Measurements from ENCODE around the gene EHMT1.

Gene EHMT1

DNA sequence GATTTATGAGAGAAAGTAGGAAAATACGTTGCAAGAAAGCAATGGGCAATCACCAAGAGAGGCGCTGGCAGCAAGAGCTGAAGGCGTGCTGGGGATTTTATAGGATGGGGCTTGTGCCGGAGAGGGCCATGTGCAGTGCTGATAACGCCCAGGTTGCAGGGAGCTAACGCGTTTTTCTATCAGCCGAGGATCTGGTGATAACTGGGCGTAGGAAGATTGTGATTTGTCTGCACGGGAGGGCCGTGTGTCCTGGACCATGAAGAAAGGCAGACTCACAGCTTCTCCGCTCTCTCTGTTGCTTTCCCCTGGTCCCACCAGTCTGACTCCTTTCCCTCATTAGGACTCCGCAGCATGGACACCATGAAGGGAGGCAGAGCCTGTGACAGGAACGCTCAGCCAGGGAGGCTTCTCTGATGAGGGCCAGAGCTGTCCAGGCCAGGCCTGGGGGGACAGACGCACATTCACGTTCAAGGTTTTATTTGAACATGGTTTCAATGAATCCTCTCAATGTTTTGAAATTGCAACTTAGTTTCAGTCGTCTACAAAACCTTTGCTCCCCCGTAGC is 246.9 kb downstream of the EHMT1 start:
- no peak overlapping the region for H3K4me3 ChIP-seq (ENCODE audit: low read length)
- H3F3A ChIP-seq (ENCODE audit: insufficient read depth, low read length) = no peaks in the 10 kb centered on the region
- H3K9ac ChIP-seq (ENCODE audit: low read length) = no peak overlapping the region
- peaks cover 56% of the 10 kb centered on the region for H3K27me3 ChIP-seq (replicated peaks; ENCODE audit: insufficient read depth, low read length)
- H3K9me3 ChIP-seq (replicated peaks; ENCODE audit: insufficient read depth, low read length) = no peaks in the 10 kb centered on the region
- no peaks in the 10 kb centered on the region for H3K79me2 ChIP-seq (ENCODE audit: low read length)
- H2AFZ ChIP-seq (ENCODE audit: low read length) = no peak overlapping the region
- H3K4me1 ChIP-seq (ENCODE audit: low read length) = peaks cover 3% of the 10 kb centered on the region; the same call in 1 of the 2 replicates
- no peak for DNase-seq
- H3K9me2 ChIP-seq (replicated peaks; ENCODE audit: insufficient read depth, low read length) = no peaks in the 10 kb centered on the region
- no peaks in the 10 kb centered on the region for H4K20me1 ChIP-seq (ENCODE audit: insufficient read depth, low read length)
- H3K36me3 ChIP-seq (replicated peaks; ENCODE audit: insufficient read depth, low read length) = no peaks in the 10 kb centered on the region
- H3K27ac ChIP-seq (ENCODE audit: low read length) = no peak overlapping the region
- H3K4me2 ChIP-seq (ENCODE audit: low read depth, low read length) = no peak overlapping the region
- TF ChIP-seq EZH2 (optimal IDR thresholded peaks at IDR 0.05; ENCODE audit: low read depth, low read length) = no peak
- TF ChIP-seq EZH2phosphoT487 (IDR thresholded peaks at IDR 0.05; ENCODE audit: low read length) = no peak
- TF ChIP-seq, protein P1, sequence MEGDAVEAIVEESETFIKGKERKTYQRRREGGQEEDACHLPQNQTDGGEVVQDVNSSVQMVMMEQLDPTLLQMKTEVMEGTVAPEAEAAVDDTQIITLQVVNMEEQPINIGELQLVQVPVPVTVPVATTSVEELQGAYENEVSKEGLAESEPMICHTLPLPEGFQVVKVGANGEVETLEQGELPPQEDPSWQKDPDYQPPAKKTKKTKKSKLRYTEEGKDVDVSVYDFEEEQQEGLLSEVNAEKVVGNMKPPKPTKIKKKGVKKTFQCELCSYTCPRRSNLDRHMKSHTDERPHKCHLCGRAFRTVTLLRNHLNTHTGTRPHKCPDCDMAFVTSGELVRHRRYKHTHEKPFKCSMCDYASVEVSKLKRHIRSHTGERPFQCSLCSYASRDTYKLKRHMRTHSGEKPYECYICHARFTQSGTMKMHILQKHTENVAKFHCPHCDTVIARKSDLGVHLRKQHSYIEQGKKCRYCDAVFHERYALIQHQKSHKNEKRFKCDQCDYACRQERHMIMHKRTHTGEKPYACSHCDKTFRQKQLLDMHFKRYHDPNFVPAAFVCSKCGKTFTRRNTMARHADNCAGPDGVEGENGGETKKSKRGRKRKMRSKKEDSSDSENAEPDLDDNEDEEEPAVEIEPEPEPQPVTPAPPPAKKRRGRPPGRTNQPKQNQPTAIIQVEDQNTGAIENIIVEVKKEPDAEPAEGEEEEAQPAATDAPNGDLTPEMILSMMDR (IDR thresholded peaks at IDR 0.05; ENCODE audit: low read length) = no peak

DNA sequence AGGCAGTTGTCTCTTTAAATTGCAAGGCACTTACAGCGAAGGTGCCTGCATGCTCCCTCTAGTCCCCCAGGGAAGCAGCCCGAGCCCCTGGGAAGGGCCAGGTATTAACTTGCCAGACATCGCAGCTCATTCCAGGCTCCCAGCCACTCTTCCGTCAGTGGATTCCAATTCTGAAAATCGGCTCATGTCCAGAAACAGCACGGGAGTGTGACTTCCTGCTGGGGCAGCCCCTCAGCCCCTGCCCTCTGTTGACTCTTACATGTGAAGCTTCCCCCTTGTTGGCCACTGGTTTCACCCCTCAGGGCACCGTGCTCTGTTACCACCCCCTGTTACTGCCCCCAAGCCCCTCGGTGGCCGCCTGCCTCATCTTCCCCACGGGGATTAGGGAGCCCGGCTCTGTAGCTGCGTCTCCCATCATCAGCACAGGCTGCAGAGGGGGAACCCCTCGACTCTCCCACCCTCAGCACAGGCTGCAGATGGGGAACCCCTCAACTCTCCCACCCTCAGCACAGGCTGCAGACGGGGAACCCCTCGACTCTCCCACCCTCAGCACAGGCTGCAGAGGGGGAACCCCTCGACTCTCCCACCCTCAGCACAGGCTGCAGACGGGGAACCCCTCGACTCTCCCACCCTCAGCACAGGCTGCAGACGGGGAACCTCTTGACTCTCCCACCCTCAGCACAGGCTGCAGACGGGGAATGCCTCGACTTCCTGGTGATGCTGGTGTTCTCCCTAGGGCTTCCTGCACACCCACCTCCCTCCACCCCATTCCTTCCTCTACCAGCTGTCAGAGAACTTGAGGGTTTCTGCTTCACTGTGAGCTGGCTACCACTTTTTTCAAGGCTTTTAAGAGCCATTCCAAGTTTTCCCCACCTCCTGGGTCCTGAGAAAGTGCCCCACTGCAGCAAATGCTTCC is 247.7 kb downstream of the EHMT1 start:
- Histone ChIP-seq H3K9me2 (replicated peaks; ENCODE audit: insufficient read depth, low read length) (no peaks in the 10 kb centered on the region), H3K27me3 (replicated peaks; ENCODE audit: insufficient read depth, low read length) (peaks cover 60% of the 10 kb centered on the region), H3K27ac (ENCODE audit: low read length) (no peak overlapping the region), H3K4me3 (ENCODE audit: low read length) (no peak overlapping the region), H3K4me2 (ENCODE audit: low read depth, low read length) (no peak overlapping the region), H3K9me3 (replicated peaks; ENCODE audit: insufficient read depth, low read length) (no peaks in the 10 kb centered on the region), H2AFZ (ENCODE audit: low read length) (no peak overlapping the region), H3K36me3 (replicated peaks; ENCODE audit: insufficient read depth, low read length) (no peaks in the 10 kb centered on the region), H3F3A (ENCODE audit: insufficient read depth, low read length) (no peaks in the 10 kb centered on the region), H3K9ac (ENCODE audit: low read length) (no peak overlapping the region), H3K79me2 (ENCODE audit: low read length) (no peaks in the 10 kb centered on the region), H3K4me1 (ENCODE audit: low read length) (peaks cover 3% of the 10 kb centered on the region; the same call in 1 of the 2 replicates), H4K20me1 (ENCODE audit: insufficient read depth, low read length) (no peaks in the 10 kb centered on the region)
- TF ChIP-seq EZH2phosphoT487 (IDR thresholded peaks at IDR 0.05; ENCODE audit: low read length) = no peak
- no peak for TF ChIP-seq EZH2 (optimal IDR thresholded peaks at IDR 0.05; ENCODE audit: low read depth, low read length)
- TF ChIP-seq, protein P1 (IDR thresholded peaks at IDR 0.05; ENCODE audit: low read length) = no peak
- no peak for DNase-seq

DNA sequence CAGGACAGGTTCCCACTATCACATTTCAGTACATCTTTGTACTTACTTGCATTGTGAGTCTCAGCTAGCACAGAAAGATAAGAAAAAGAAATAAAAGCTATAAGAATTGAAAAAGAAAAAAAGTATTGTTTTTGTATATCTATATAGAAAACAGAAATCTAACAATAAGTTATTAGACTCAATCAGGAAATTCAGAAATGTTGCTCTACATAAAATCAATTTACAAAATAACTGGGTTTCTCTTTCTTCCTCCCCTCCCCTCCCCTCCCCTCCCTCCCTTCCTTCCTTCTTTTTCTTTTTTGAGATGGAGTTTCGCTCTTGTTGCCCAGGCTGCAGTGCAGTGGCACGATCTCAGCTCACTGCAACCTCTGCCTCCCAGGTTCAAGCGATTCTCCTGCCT is 251.6 kb downstream of the EHMT1 start:
- Histone ChIP-seq H3K9me3 (replicated peaks; ENCODE audit: insufficient read depth, low read length) (no peaks in the 10 kb centered on the region), H3K9ac (ENCODE audit: low read length) (no peak overlapping the region), H3K9me2 (replicated peaks; ENCODE audit: insufficient read depth, low read length) (no peaks in the 10 kb centered on the region), H2AFZ (ENCODE audit: low read length) (no peak overlapping the region), H3K36me3 (replicated peaks; ENCODE audit: insufficient read depth, low read length) (no peaks in the 10 kb centered on the region), H3K79me2 (ENCODE audit: low read length) (no peaks in the 10 kb centered on the region), H3K4me2 (ENCODE audit: low read depth, low read length) (no peak overlapping the region), H3K4me3 (ENCODE audit: low read length) (no peak overlapping the region), H3K27ac (ENCODE audit: low read length) (no peak overlapping the region), H3K27me3 (replicated peaks; ENCODE audit: insufficient read depth, low read length) (peaks cover 69% of the 10 kb centered on the region), H3F3A (ENCODE audit: insufficient read depth, low read length) (no peaks in the 10 kb centered on the region), H4K20me1 (ENCODE audit: insufficient read depth, low read length) (no peaks in the 10 kb centered on the region), H3K4me1 (ENCODE audit: low read length) (no peaks in the 10 kb centered on the region)
- no peak for DNase-seq
- TF ChIP-seq, protein P1 (IDR thresholded peaks at IDR 0.05; ENCODE audit: low read length) = no peak
- TF ChIP-seq EZH2 (optimal IDR thresholded peaks at IDR 0.05; ENCODE audit: low read depth, low read length) (no peak), EZH2phosphoT487 (IDR thresholded peaks at IDR 0.05; ENCODE audit: low read length) (no peak)

Measured in MM.1S (cell line).